GM08714 (cell line): ENCODE results near the gene GBX2.
"Not testable (repeated sequence)": the region's sequence is repeated elsewhere in the genome, so short reads cannot be mapped to it uniquely, and the experiment has no call there.

Experiments
- H3K4me3 ChIP-seq: fragments of 200-500 bp; sonication (Bioruptor generic); 2 replicates; pipeline ENCODE4 v1.5.1; 2014; ENCODE audit warnings: mild to moderate bottlenecking, low read length, inconsistent platforms
- ZNF274 ChIP-seq: IDR thresholded peaks from 2 replicates; pipeline ENCODE4 v1.6.1; 2012; ENCODE audit warnings: mild to moderate bottlenecking, low read depth, low read length

GBX2 gene

GRCh38 chr2:236159778-236160170, 8.4 kb downstream of the GBX2 start:
- no peak overlapping the region for H3K4me3 ChIP-seq
- no peak for TF ChIP-seq ZNF274

- no peak overlapping the region for H3K4me3 ChIP-seq
- TF ChIP-seq ZNF274 = no peak
These were observed 9.0 kb downstream of the GBX2 start for GRCh38 chr2:236158969-236159777.

DNA sequence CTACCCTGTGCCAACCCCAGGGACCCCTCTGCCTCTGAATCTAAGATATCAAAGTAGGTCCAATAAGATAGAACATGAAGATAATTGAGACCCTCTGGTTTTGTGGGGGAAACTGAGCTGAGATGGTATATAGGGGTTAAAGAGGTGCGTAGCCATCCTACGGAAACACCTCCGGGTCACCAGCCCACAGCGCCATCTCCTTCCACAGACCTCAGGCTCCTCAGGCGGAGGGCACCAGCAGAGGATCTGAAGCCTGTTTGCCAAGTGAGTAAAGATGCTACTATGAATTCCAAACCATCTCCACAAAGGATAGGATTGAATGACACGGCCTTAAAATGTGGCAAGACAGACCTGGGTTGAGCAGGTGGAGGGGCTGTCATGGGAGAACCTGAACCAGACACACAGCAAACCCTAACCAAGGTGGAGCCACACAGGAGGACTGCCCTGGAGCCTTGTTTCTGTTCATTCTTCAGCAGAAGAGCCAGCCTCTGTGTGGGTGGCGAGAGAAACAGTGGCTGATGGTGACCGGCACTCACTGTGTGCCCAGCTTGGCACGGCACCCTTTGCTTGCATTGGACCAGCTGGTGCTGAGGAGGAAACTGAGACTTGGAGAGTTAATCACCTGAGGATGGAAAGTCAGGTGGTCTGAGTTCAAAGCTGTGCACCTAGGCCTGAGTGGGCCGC, 10.2 kb downstream of the GBX2 start:
- no peak for TF ChIP-seq ZNF274
- no peak overlapping the region for H3K4me3 ChIP-seq

GRCh38 chr2:236157366-236157765, 10.8 kb downstream of the GBX2 start:
- H3K4me3 ChIP-seq = no peak overlapping the region
- no peak for TF ChIP-seq ZNF274

- no peak for TF ChIP-seq ZNF274
- H3K4me3 ChIP-seq = no peak overlapping the region
These were observed 11.4 kb downstream of the GBX2 start for GRCh38 chr2:236156860-236157194.

- TF ChIP-seq ZNF274 = no peak
- H3K4me3 ChIP-seq = no peak overlapping the region
These were observed 11.9 kb downstream of the GBX2 start for GRCh38 chr2:236156095-236156859.

DNA sequence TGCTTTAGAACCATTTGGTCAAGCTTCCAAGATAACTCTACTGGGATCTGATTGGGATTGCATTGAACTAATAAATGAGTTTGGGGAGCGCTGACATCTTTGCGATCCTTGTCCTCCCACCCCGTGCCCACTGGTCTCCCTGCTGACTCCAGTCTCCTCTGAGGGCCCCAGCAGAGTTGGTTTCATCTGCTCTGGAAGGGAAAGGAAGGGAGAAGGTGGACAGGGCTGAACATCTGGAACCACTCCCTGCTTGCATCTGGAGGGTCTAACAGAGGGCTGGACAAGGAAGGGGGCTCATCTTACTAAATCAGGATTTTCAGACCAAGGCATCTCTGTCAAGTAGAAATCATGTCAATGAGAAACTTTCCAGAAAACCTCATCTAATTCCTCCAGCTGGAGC, 12.8 kb downstream of the GBX2 start:
- TF ChIP-seq ZNF274 = no peak
- no peak overlapping the region for H3K4me3 ChIP-seq

GRCh38 chr2:236146436-236146835, 21.8 kb downstream of the GBX2 start:
- no peak for TF ChIP-seq ZNF274
- no peak overlapping the region for H3K4me3 ChIP-seq

GRCh38 chr2:236143811-236144210, 24.4 kb downstream of the GBX2 start:
- no peak for TF ChIP-seq ZNF274
- H3K4me3 ChIP-seq = no peak overlapping the region

DNA sequence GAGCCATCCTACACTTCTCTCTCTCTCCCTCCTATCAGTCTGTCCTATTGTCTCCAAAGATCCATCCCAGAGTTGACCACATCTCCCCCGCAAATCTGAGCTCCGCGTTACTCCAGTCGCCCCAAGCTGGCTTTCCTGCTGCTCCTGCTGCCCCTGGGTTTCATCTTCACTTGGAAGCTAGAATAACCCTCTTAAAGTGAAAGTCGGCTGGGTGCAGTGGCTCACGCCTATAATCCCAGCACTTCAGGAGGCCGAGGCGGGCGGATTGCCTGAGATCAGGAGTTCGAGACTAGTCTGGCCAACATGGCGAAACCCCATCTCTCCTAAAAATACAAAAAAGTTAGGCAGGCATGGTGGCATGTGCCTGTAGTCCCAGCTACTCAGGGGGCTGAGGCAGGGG, 26.6 kb downstream of the GBX2 start:
- H3K4me3 ChIP-seq = not testable (repeated sequence)

GRCh38 chr2:236137066-236137465, 31.1 kb downstream of the GBX2 start:
- no peak overlapping the region for H3K4me3 ChIP-seq
- TF ChIP-seq ZNF274 = no peak

DNA sequence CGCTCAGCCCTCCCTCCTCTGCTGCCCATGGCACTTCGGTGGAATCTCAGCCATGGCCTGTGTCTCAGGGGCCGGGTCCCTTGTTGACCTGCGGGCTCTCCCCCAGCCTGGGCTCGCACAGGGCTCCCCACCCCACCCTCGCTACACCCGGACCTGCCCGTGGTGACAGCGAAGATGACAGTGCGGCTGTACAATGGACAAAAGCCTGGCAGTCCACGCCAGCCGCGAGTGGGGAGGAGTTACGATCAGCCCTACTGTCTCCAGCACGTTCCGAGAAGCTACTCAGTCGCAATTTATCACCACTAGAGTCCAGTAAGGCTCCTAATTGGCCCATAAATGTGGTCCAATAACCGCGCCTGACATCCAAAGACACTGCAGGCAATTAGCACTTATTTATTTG, 31.6 kb downstream of the GBX2 start:
- H3K4me3 ChIP-seq = no peak overlapping the region
- TF ChIP-seq ZNF274 = no peak

GRCh38 chr2:236133410-236134012, 34.7 kb downstream of the GBX2 start:
- TF ChIP-seq ZNF274 = no peak
- no peak overlapping the region for H3K4me3 ChIP-seq

DNA sequence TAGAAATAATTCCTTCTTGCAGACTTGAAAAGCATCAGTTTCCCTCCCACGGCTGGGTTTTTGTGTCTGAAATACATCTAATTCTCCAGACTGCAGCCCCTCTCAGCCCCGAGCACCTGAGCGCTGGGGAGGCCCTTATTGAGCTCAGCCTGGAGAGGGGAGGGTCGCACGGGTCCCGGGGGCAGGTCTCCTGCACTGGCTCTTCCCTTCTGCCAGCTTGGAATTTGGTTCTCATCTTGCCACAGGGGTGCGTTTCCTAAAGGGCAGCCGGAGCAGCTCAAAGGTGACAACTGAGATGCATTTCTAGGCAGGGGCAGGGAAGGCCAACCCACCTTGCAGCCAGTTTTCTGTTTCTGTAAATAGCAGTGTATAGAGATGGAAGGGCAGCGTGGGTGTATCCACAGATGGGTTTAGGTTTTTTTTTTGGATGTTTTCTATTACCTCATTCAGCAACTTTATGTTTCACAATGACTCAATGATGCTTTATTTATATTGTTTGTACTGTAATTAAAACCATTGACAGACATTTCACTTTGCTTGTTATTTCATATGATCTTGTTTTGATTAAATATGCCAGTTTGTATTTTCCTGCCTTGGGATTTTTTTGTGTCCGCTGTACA, 37.0 kb downstream of the GBX2 start:
- H3K4me3 ChIP-seq = no peak overlapping the region
- TF ChIP-seq ZNF274 = no peak
